ENCODE measurements around the gene IFNL2.

DNA sequence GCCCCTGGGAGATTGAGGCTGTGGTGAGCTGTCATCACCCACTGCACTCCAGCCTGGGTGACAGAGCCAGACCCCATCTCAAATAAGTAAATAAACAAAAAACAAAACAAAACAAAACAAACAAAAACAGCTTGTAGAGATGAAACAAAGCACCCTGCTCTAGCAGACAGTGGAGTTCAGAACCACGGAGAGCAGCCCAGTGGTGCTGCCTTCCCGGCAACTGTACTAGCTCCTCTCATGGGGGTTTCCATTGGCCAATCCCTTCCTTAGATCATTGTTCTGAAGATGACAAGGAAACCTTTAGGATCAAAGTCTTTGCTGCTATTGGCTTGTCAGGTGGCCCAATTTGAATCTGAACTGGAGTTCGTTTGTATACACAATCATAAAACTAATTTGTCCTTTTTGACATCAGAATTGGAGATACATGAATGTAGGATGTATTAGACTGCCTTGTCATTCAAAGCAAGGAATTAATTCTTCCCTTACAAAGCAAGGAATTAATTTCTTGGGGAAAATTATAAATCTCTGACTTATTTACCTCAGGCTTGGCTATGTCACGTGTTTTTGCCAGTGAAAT, 44.4 kb upstream of the IFNL2 start:
- TF ChIP-seq, protein P1, sequence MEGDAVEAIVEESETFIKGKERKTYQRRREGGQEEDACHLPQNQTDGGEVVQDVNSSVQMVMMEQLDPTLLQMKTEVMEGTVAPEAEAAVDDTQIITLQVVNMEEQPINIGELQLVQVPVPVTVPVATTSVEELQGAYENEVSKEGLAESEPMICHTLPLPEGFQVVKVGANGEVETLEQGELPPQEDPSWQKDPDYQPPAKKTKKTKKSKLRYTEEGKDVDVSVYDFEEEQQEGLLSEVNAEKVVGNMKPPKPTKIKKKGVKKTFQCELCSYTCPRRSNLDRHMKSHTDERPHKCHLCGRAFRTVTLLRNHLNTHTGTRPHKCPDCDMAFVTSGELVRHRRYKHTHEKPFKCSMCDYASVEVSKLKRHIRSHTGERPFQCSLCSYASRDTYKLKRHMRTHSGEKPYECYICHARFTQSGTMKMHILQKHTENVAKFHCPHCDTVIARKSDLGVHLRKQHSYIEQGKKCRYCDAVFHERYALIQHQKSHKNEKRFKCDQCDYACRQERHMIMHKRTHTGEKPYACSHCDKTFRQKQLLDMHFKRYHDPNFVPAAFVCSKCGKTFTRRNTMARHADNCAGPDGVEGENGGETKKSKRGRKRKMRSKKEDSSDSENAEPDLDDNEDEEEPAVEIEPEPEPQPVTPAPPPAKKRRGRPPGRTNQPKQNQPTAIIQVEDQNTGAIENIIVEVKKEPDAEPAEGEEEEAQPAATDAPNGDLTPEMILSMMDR (conservative IDR thresholded peaks at IDR 0.05 in 1 of 2, IDR thresholded peaks at IDR 0.05 in 1 of 2; ENCODE audit: low read depth in 1 of 2, low read length in 2 of 2) = no peak
- TF ChIP-seq EZH2 (IDR thresholded peaks at IDR 0.05; ENCODE audit: low read length, missing control alignments) = no peak
